Neuronal stem cell (in vitro differentiated cells): ENCODE data around the gene RGS8.

ENCODE experiments used
- DNase-seq: peaks from one replicate; pipeline ENCODE4 v3.0.0-alpha.2; 2013; ENCODE audit warnings: low spot score
- H2AFZ ChIP-seq: one replicate; pipeline ENCODE4 v1.6.1; 2013; ENCODE audit warnings: mild to moderate bottlenecking, low read length, inconsistent platforms
- H2AK5ac ChIP-seq: 2 replicates; pipeline ENCODE4 v1.6.1; 2013; ENCODE audit warnings: low read depth, mild to moderate bottlenecking, inconsistent platforms, low read length, moderate library complexity, mixed read lengths
- H2BK120ac ChIP-seq: 2 replicates; pipeline ENCODE4 v1.6.1; 2013; ENCODE audit warnings: low read depth, mild to moderate bottlenecking, inconsistent platforms, low read length, moderate library complexity, mixed read lengths
- H2BK12ac ChIP-seq: one replicate; pipeline ENCODE4 v1.6.1; 2013; ENCODE audit warnings: low read length, inconsistent platforms
- H2BK15ac ChIP-seq: 2 replicates; pipeline ENCODE4 v1.6.1; 2013; ENCODE audit warnings: mild to moderate bottlenecking, low read length, inconsistent platforms, mixed read lengths
- H2BK5ac ChIP-seq: one replicate; pipeline ENCODE4 v1.6.1; 2013; ENCODE audit warnings: inconsistent platforms, mild to moderate bottlenecking, low read length, moderate library complexity
- H3K14ac ChIP-seq: one replicate; pipeline ENCODE4 v1.6.1; 2013; ENCODE audit warnings: low read length, inconsistent platforms
- H3K18ac ChIP-seq: 2 replicates; pipeline ENCODE4 v1.6.1; 2013; ENCODE audit warnings: low read length, inconsistent platforms
- H3K23ac ChIP-seq: 2 replicates; pipeline ENCODE4 v1.6.1; 2013; ENCODE audit warnings: low read depth, mild to moderate bottlenecking, mixed read lengths, low read length, inconsistent platforms; ENCODE audit not compliant: poor library complexity
- H3K27ac ChIP-seq: replicated peaks from 3 replicates; pipeline ENCODE4 v1.5.1; 2013; ENCODE audit warnings: low read length, inconsistent platforms
- H3K27me3 ChIP-seq, 3 experiments: 2 replicates each; pipeline ENCODE4 v1.6.1; 2013; ENCODE audit warnings: low read length in 3 of 3, mild to moderate bottlenecking in 2 of 3, inconsistent platforms in 1 of 3, low read depth in 1 of 3, mixed read lengths in 1 of 3, moderate library complexity in 1 of 3; ENCODE audit not compliant: control insufficient read depth in 3 of 3, insufficient read depth in 3 of 3
- H3K36me3 ChIP-seq, 2 donors: replicated peaks in 1 of 2; 2 replicates each; pipeline ENCODE4 v1.6.1; 2013; ENCODE audit warnings: low read length in 2 of 2; ENCODE audit not compliant: control insufficient read depth in 2 of 2, insufficient read depth in 2 of 2
- H3K4ac ChIP-seq: 2 replicates; pipeline ENCODE4 v1.6.1; 2013; ENCODE audit warnings: inconsistent platforms, mild to moderate bottlenecking, low read length, moderate library complexity
- H3K4me1 ChIP-seq, 2 donors: 1 replicate in 1 of 2; 2 replicates in 1 of 2; pipeline ENCODE4 v1.6.1; 2013; ENCODE audit warnings: low read length in 2 of 2, low read depth in 1 of 2; ENCODE audit not compliant: control insufficient read depth in 2 of 2, insufficient read depth in 1 of 2
- H3K4me2 ChIP-seq: one replicate; pipeline ENCODE4 v1.6.1; 2013; ENCODE audit warnings: mild to moderate bottlenecking, low read length, inconsistent platforms; ENCODE audit not compliant: insufficient read depth, poor library complexity, severe bottlenecking
- H3K4me3 ChIP-seq, 2 donors: 2 replicates each; pipeline ENCODE4 v1.5.1; 2013; ENCODE audit warnings: low read length in 2 of 2, mild to moderate bottlenecking in 2 of 2, inconsistent platforms in 1 of 2, moderate library complexity in 1 of 2
- H3K79me1 ChIP-seq: one replicate; pipeline ENCODE4 v1.6.1; 2013; ENCODE audit warnings: low read depth, mild to moderate bottlenecking, inconsistent platforms, low read length, moderate library complexity
- H3K9ac ChIP-seq: one replicate; pipeline ENCODE4 v1.6.1; 2013; ENCODE audit warnings: mild to moderate bottlenecking, low read depth, low read length, inconsistent platforms; ENCODE audit not compliant: poor library complexity
- H3K9me3 ChIP-seq, 2 donors: replicated peaks in 1 of 2; 2 replicates each; pipeline versions ENCODE3 to v1.6.1; 2013; ENCODE audit warnings: low read length in 2 of 2, mild to moderate bottlenecking in 2 of 2, inconsistent platforms in 1 of 2, low read depth in 1 of 2, mixed read lengths in 1 of 2, moderate library complexity in 1 of 2; ENCODE audit not compliant: control insufficient read depth in 2 of 2, insufficient read depth in 1 of 2
- H4K8ac ChIP-seq: one replicate; pipeline ENCODE4 v1.6.1; 2013; ENCODE audit warnings: low read depth, mild to moderate bottlenecking, inconsistent platforms, low read length, moderate library complexity
- H4K91ac ChIP-seq: one replicate; pipeline ENCODE4 v1.6.1; 2013; ENCODE audit warnings: low read length, low read depth, mild to moderate bottlenecking, inconsistent platforms; ENCODE audit not compliant: poor library complexity
- WGBS, 2 donors: extraction: QIAGEN DNeasy Blood & Tissue Kit; methylation state at CpG; one replicate each; pipeline ENCODE4 v1.1.7; 2013; ENCODE audit warnings: missing lambda C conversion rate in 2 of 2, mixed read lengths in 1 of 2; ENCODE audit not compliant: insufficient read length in 2 of 2, insufficient replicate concordance in 1 of 2; ENCODE audit errors: extremely low coverage in 2 of 2; 5-methylcytosine and 5-hydroxymethylcytosine counted together

Gene RGS8

DNA sequence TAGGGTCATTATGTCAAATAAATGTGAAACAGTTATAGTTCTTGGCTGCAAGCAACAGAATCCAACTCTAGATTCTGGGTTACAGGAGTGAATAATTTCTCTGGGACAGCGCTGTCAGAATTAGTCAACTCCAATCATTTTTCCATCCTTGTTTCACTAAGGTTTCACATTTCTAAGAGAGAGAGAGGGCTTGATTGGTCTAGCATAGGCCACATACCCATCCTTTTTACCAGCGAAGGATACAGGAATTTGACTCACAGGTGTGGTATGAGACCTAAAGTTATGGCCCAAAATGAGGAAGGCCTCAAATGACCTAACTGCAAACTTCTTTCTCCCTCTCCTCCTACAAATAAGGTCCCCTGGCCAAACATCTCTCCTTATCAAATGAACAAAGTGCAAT, 25.5 kb upstream of the RGS8 start:
- no peak overlapping the region for H4K8ac ChIP-seq
- no peak overlapping the region for H2AFZ ChIP-seq
- H3K14ac ChIP-seq = no peak overlapping the region
- H3K9ac ChIP-seq = no peak overlapping the region
- H4K91ac ChIP-seq = no peak overlapping the region
- H3K27ac ChIP-seq = no peak overlapping the region
- H3K18ac ChIP-seq = no peak overlapping the region
- no peak overlapping the region for H3K4ac ChIP-seq
- H2AK5ac ChIP-seq = no peak overlapping the region
- H3K4me1 ChIP-seq = no peaks in the 10 kb centered on the region
- no peak for DNase-seq
- H2BK120ac ChIP-seq = no peak overlapping the region
- no peaks in the 10 kb centered on the region for H3K79me1 ChIP-seq
- H3K9me3 ChIP-seq = no peaks in the 10 kb centered on the region
- H2BK5ac ChIP-seq = no peak overlapping the region
- H2BK15ac ChIP-seq = no peak overlapping the region
- no peak overlapping the region for H3K4me2 ChIP-seq
- H3K4me3 ChIP-seq = no peak overlapping the region
- H3K36me3 ChIP-seq = no peaks in the 10 kb centered on the region
- no CpG with 5 or more reads among the region's 2 CpGs for WGBS, 2 donors
- peaks cover 0 to 20% (median 0%) of the 10 kb centered on the region in 3 experiments for H3K27me3 ChIP-seq
- no peak overlapping the region for H2BK12ac ChIP-seq
- H3K23ac ChIP-seq = no peak overlapping the region

DNA sequence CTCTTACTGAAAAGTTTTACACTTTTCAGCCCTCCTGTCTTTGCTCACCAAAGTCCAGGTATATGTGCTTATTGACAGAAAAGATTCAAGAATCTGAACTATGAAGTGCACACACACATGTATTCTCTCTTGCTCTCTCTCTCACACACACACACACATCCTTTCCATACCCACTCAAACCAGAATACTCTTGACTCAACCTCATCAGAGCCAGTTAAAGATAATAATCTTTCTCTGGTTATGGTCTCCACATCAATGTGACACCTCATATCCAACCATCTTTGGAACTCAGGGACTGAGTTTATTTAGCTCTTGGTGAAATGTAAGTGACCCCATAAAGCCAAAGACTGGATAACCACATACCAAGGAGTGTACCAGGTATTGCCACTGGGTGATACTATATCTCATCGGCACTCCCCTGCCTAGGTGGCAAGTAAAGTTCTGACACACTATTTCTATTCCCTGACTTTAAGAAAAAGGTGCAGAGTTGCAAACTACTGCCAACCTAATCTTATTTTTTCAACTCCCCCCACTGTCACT, 24.9 kb upstream of the RGS8 start:
- H3K9me3 ChIP-seq = no peaks in the 10 kb centered on the region
- H3K27me3 ChIP-seq = peaks cover 0 to 20% (median 0%) of the 10 kb centered on the region in 3 experiments
- H3K27ac ChIP-seq = no peak overlapping the region
- no peak overlapping the region for H3K14ac ChIP-seq
- H3K4me3 ChIP-seq = no peak overlapping the region
- no peak overlapping the region for H4K91ac ChIP-seq
- no peak overlapping the region for H3K9ac ChIP-seq
- no peaks in the 10 kb centered on the region for H3K4me1 ChIP-seq
- no peak overlapping the region for H2AFZ ChIP-seq
- H2BK120ac ChIP-seq = no peak overlapping the region
- no peak overlapping the region for H2BK12ac ChIP-seq
- H3K79me1 ChIP-seq = no peaks in the 10 kb centered on the region
- no CpG with 5 or more reads among the region's 1 CpG for WGBS, 2 donors
- H3K36me3 ChIP-seq = no peaks in the 10 kb centered on the region
- no peak overlapping the region for H3K18ac ChIP-seq
- no peak overlapping the region for H2BK5ac ChIP-seq
- H3K4ac ChIP-seq = no peak overlapping the region
- no peak for DNase-seq
- no peak overlapping the region for H3K23ac ChIP-seq
- no peak overlapping the region for H2AK5ac ChIP-seq
- H4K8ac ChIP-seq = no peak overlapping the region
- no peak overlapping the region for H3K4me2 ChIP-seq
- no peak overlapping the region for H2BK15ac ChIP-seq

DNA sequence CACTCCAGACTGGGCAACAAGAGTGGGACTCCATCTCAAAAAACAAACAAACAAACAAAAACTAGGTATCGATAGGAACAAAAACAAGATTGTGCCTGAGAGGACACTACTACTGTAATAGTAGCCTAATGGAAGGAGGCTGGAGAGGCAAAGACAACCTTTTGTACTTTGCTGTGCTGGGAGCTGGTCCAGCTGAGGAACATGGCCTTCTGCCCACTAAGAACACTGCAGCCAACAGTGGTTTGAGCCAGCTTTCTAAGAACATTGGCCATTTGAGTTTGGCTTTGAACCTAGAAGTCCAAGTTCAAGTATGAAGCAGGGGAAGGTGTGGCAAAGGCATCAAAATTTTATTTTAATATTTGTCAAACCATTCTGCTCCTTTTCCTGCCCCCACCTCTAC, 22.7 kb upstream of the RGS8 start:
- WGBS, 2 donors = no CpG with 5 or more reads among the region's 1 CpG
- no peak overlapping the region for H3K9ac ChIP-seq
- no peak overlapping the region for H2AK5ac ChIP-seq
- no peak overlapping the region for H3K27ac ChIP-seq
- H3K79me1 ChIP-seq = no peaks in the 10 kb centered on the region
- no peak overlapping the region for H3K18ac ChIP-seq
- no peak overlapping the region for H4K8ac ChIP-seq
- no peak overlapping the region for H2BK120ac ChIP-seq
- H4K91ac ChIP-seq = no peak overlapping the region
- H2BK15ac ChIP-seq = no peak overlapping the region
- H3K14ac ChIP-seq = no peak overlapping the region
- H2BK12ac ChIP-seq = no peak overlapping the region
- no peak overlapping the region for H3K23ac ChIP-seq
- no peak overlapping the region for H3K4me3 ChIP-seq
- no peak overlapping the region for H3K4ac ChIP-seq
- no peak for DNase-seq
- H2AFZ ChIP-seq = no peak overlapping the region
- peaks cover 0 to 21% (median 0%) of the 10 kb centered on the region in 3 experiments for H3K27me3 ChIP-seq
- H2BK5ac ChIP-seq = no peak overlapping the region
- no peak overlapping the region for H3K4me2 ChIP-seq
- no peaks in the 10 kb centered on the region for H3K9me3 ChIP-seq
- H3K4me1 ChIP-seq = no peaks in the 10 kb centered on the region
- H3K36me3 ChIP-seq = no peaks in the 10 kb centered on the region

DNA sequence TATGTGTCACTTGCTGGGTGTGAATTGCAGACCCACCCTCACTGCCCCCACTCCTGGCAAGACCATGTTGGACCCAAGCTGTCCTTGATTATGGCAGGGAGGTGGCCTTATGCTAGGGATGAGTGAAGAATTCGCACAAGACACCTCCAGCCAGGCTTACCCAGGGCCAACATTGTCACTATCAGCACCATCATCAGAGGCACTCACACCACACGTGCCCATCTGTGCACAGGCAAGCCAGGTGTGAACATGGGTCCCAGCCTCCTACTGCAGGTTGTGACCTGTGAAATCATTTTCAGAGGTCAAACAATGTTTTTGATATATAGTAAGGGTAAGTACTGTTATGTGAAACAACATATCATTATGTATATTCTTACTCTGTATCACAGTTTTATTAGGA, 20.3 kb upstream of the RGS8 start:
- no peak overlapping the region for H2AFZ ChIP-seq
- H3K4ac ChIP-seq = peak overlapping the region; percentile 26
- H3K4me1 ChIP-seq = peaks cover 6 to 9% of the 10 kb centered on the region in 2 donors
- H2BK12ac ChIP-seq = peak overlapping the region; percentile 7
- no peak overlapping the region for H2BK120ac ChIP-seq
- no peak overlapping the region for H3K23ac ChIP-seq
- H2BK15ac ChIP-seq = peak overlapping the region; percentile 51
- H2AK5ac ChIP-seq = no peak overlapping the region
- no peak overlapping the region for H4K91ac ChIP-seq
- no peak overlapping the region for H3K27ac ChIP-seq
- no peaks in the 10 kb centered on the region for H3K9me3 ChIP-seq
- no peak for DNase-seq
- H3K36me3 ChIP-seq = no peaks in the 10 kb centered on the region
- H3K9ac ChIP-seq = no peak overlapping the region
- H3K18ac ChIP-seq = no peak overlapping the region
- no peak overlapping the region for H3K4me2 ChIP-seq
- no peak overlapping the region for H3K14ac ChIP-seq
- no peak overlapping the region for H2BK5ac ChIP-seq
- H3K4me3 ChIP-seq = no peak overlapping the region
- H4K8ac ChIP-seq = no peak overlapping the region
- WGBS, 2 donors = no CpG with 5 or more reads among the region's 2 CpGs
- no peaks in the 10 kb centered on the region for H3K79me1 ChIP-seq
- peaks cover 0 to 10% (median 0%) of the 10 kb centered on the region in 3 experiments for H3K27me3 ChIP-seq
